Measurements from ENCODE around the gene ECI1. TPM values are rescaled to one million over a fixed set of nuclear protein-coding genes. Genes with fewer than 3 reads are reported as not detected.

Gene ECI1
- total RNA-seq, 1 donor from 2014 or later: 50.9 TPM

DNA sequence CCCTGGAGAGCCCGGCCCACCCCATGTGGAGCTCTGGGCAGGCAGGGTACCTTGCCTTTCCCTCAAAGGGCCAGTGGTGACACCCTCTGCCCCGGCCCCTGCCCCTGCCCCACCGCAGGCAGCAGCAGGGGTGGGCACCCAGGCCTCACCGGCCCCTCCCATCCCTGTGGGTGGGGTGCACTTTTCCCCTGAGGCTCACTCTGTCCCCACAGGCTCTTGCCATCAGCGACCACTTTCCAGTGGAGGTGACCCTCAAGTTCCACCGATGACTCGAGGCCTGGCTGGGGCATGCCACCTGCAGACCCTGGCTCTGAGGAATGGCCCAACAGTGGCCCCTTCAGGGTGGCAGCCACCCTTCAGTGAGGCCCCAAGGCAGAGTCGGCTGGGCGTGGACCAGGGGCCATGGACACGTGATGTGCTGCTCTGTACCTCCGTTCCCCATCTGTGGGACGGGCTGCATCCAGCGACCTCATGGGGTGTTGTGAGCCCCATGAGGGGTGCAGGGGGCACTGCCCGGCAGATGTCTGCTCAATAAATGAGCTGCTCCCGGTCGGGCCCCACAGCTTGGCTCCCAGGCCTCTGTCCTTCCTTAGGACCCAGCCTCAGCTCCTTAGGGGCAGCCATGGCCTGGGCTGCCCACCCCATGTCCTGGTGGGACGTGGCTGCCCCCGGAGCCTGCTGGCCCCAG lies 13.1 kb downstream of the ECI1 start:
- Mint-ChIP-seq H3K4me1 (ENCODE audit: low read depth, unreplicated experiment) (no peaks in the 10 kb centered on the region), H3K36me3 (ENCODE audit: unreplicated experiment) (no peaks in the 10 kb centered on the region), H3K27me3 (ENCODE audit: unreplicated experiment) (peaks cover 4% of the 10 kb centered on the region), H3K4me3 (ENCODE audit: unreplicated experiment) (no peak overlapping the region), H3K9me3 (ENCODE audit: unreplicated experiment) (peaks cover 9% of the 10 kb centered on the region), H3K27ac (ENCODE audit: unreplicated experiment) (no peak overlapping the region)
- TF ChIP-seq, protein P1, sequence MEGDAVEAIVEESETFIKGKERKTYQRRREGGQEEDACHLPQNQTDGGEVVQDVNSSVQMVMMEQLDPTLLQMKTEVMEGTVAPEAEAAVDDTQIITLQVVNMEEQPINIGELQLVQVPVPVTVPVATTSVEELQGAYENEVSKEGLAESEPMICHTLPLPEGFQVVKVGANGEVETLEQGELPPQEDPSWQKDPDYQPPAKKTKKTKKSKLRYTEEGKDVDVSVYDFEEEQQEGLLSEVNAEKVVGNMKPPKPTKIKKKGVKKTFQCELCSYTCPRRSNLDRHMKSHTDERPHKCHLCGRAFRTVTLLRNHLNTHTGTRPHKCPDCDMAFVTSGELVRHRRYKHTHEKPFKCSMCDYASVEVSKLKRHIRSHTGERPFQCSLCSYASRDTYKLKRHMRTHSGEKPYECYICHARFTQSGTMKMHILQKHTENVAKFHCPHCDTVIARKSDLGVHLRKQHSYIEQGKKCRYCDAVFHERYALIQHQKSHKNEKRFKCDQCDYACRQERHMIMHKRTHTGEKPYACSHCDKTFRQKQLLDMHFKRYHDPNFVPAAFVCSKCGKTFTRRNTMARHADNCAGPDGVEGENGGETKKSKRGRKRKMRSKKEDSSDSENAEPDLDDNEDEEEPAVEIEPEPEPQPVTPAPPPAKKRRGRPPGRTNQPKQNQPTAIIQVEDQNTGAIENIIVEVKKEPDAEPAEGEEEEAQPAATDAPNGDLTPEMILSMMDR (IDR thresholded peaks at IDR 0.05; ENCODE audit: partially characterized antibody, unreplicated experiment): no peak
- DNase-seq: no peak

DNA sequence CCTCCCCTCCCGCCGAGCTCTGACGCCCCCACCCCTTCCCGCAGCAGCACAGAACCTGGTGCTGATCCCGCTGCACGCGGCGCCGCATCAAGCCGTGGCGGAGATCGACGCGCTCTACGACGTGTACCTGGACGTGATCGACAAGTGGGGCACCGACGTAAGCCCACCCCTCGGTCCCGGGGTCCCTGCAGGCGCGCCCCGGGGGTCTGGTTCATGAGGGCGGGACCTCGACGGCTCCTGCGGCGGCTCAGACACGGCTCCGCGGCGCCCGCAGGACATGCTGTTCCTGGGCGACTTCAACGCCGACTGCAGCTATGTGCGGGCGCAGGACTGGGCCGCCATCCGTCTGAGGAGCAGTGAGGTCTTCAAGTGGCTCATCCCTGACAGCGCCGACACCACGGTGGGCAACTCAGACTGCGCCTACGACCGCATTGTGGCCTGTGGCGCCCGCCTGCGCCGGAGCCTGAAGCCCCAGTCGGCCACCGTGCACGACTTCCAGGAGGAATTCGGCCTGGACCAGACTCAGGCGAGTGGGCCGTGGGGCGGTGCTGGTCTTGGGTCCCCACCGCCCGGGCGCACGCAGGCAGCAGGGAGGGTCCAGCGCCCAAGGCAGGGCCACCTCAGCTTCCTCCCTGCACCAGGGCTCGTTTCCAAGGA lies 13.8 kb downstream of the ECI1 start:
- TF ChIP-seq, protein P1 (IDR thresholded peaks at IDR 0.05; ENCODE audit: partially characterized antibody, unreplicated experiment): no peak
- no peak for DNase-seq
- peaks cover 4% of the 10 kb centered on the region for H3K27me3 Mint-ChIP-seq (ENCODE audit: unreplicated experiment)
- H3K9me3 Mint-ChIP-seq (ENCODE audit: unreplicated experiment): peaks cover 9% of the 10 kb centered on the region
- H3K4me3 Mint-ChIP-seq (ENCODE audit: unreplicated experiment): no peak overlapping the region
- H3K27ac Mint-ChIP-seq (ENCODE audit: unreplicated experiment): no peak overlapping the region
- no peaks in the 10 kb centered on the region for H3K36me3 Mint-ChIP-seq (ENCODE audit: unreplicated experiment)
- H3K4me1 Mint-ChIP-seq (ENCODE audit: low read depth, unreplicated experiment): no peaks in the 10 kb centered on the region

DNA sequence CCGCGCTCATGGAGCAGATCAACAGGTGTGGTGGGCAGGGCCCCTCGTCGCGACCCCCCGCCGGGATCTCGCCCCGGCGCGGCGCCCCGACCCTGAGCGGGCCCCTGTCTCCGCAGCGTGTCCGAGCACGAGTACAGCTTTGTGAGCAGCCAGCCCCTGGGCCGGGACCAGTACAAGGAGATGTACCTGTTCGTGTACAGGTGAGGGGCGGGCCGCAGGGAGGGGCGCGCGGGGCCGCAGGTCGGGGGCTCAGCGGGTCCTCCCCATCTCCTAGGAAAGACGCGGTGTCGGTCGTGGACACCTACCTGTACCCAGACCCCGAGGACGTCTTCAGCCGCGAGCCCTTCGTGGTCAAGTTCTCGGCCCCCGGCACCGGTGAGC lies 14.3 kb downstream of the ECI1 start:
- H3K4me3 Mint-ChIP-seq (ENCODE audit: unreplicated experiment): no peak overlapping the region
- H3K27me3 Mint-ChIP-seq (ENCODE audit: unreplicated experiment): peaks cover 4% of the 10 kb centered on the region
- no peak overlapping the region for H3K27ac Mint-ChIP-seq (ENCODE audit: unreplicated experiment)
- DNase-seq: no peak
- H3K4me1 Mint-ChIP-seq (ENCODE audit: low read depth, unreplicated experiment): no peaks in the 10 kb centered on the region
- H3K36me3 Mint-ChIP-seq (ENCODE audit: unreplicated experiment): no peaks in the 10 kb centered on the region
- TF ChIP-seq, protein P1 (IDR thresholded peaks at IDR 0.05; ENCODE audit: partially characterized antibody, unreplicated experiment): no peak
- peaks cover 5% of the 10 kb centered on the region for H3K9me3 Mint-ChIP-seq (ENCODE audit: unreplicated experiment)

DNA sequence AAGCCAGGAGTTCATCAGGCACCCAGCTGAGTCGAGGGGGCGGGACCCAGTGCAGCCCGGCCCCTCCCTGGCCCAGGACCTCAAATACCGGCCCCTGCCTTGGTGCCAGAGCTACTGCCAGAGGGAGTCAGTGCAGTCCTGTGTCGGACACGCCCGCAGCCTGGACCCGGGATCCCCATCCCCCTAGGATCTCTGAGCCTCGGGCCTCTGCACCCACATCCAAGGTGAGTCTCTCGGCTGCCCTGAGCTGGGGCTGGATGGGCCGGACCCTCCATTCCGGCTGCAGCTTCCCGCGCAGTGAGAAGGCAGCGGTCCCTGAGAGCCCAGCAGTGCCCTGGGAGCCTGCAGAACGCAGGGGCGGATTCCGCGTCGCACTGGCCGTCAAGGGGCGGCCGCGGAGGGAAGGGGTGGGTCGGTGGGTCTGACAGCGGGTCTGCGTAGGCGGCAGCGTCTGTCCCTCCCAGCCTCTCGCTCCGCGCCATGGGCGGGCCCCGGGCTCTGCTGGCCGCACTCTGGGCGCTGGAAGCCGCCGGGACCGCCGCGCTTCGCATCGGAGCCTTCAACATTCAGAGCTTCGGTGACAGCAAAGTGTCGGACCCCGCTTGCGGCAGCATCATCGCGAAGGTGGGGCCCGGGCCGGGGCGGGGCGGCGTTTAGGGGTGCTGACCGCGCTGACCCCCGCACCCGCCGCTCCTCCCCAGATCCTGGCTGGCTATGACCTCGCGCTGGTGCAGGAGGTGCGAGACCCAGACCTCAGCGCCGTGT lies 14.9 kb downstream of the ECI1 start, which contains the start of gene DNASE1L2:
Gene DNASE1L2 (plus strand): TSS at position 108 of the 765 bp plus-strand sequence. CDS start 373 bp downstream, at position 481.
- Mint-ChIP-seq H3K36me3 (ENCODE audit: unreplicated experiment) (no peaks in the 10 kb centered on the region), H3K4me3 (ENCODE audit: unreplicated experiment) (peak within 1 kb of the TSS; percentile 30), H3K4me1 (ENCODE audit: low read depth, unreplicated experiment) (no peaks in the 10 kb centered on the region), H3K9me3 (ENCODE audit: unreplicated experiment) (peaks cover 4% of the 10 kb centered on the region), H3K27ac (ENCODE audit: unreplicated experiment) (no peak within 1 kb of the TSS), H3K27me3 (ENCODE audit: unreplicated experiment) (peaks cover 4% of the 10 kb centered on the region)
- TF ChIP-seq, protein P1 (IDR thresholded peaks at IDR 0.05; ENCODE audit: partially characterized antibody, unreplicated experiment): no peak
- DNase-seq: peak; percentile 67
